GM12878 (cell line): ENCODE data around the gene ALG5. TPM values are rescaled to one million over a fixed set of nuclear protein-coding genes. Genes with fewer than 3 reads are reported as not detected.

Experiments used
- ATAC-seq: fragments of 200-7000 bp; cut with Tn5 transposase; 3 replicates; pipeline ENCODE4 v1.9.1; 2020; ENCODE audit warnings: mild to moderate bottlenecking, moderate library complexity
- BruUV-seq: library from RNA; stranded (reverse); fragments of 400-500 nt; replicated peaks from 2 replicates; lab custom pipeline; 2021; lab: Mats Ljungman, UMichigan
- CTCF ChIA-PET: fragments of 300-600 bp; sonication (Branson Sonifier 250); formaldehyde crosslinking; extraction: SDS; loops from one replicate; lab custom pipeline; 2021; ENCODE audit warnings: inconsistent platforms; lab: Yijun Ruan, JAX
- POLR2A ChIA-PET: fragments of 350-600 bp; formaldehyde crosslinking; extraction: SDS; loops from one replicate; lab custom pipeline; 2021; ENCODE audit warnings: inconsistent platforms; lab: Charles Lee
- RAD21 ChIA-PET: fragments of 300-600 bp; sonication (Branson Sonifier 250); formaldehyde crosslinking; loops from one replicate; lab custom pipeline; 2023; ENCODE audit warnings: antibody characterized with exemption; ENCODE audit not compliant: unreplicated experiment; lab: Charles Lee
- SMC1A ChIA-PET: fragments of 300-600 bp; sonication (Branson Sonifier 250); formaldehyde crosslinking; loops from one replicate; lab custom pipeline; 2023; ENCODE audit not compliant: unreplicated experiment, uncharacterized antibody; lab: Charles Lee
- DNase-seq: peaks from one replicate; pipeline ENCODE4 v3.0.0-alpha.2; 2011; ENCODE audit warnings: low read depth, low spot score
- FAIRE-seq: peaks from 3 replicates; lab custom pipeline; 2011; peaks lifted over from hg19 to GRCh38; lab: Jason Lieb, UNC
- H2AFZ ChIP-seq: 2 replicates; pipeline ENCODE4 v1.6.0; 2011; ENCODE audit warnings: low read depth, low read length, control low read depth; ENCODE audit not compliant: control insufficient read depth
- H3K27ac ChIP-seq: 2 replicates; pipeline ENCODE4 v1.5.1; 2011; ENCODE audit warnings: control low read depth; ENCODE audit not compliant: control insufficient read depth, insufficient read depth
- H3K27me3 ChIP-seq, 2 experiments: replicated peaks in 1 of 2; 2 replicates each; pipeline versions ENCODE4 v1.6.0 to v1.6.1; 2011; ENCODE audit warnings: low read length in 1 of 2; ENCODE audit not compliant: control insufficient read depth in 2 of 2, insufficient read depth in 2 of 2
- H3K36me3 ChIP-seq, 2 experiments: 2 replicates each; pipeline ENCODE4 v1.5.1; 2011; ENCODE audit warnings: low read length in 1 of 2; ENCODE audit not compliant: control insufficient read depth in 2 of 2, insufficient read depth in 2 of 2
- H3K4me1 ChIP-seq: 2 replicates; pipeline ENCODE4 v1.6.1; 2011; ENCODE audit warnings: mild to moderate bottlenecking, low read length, moderate library complexity, mixed read lengths; ENCODE audit not compliant: control insufficient read depth, insufficient read depth
- H3K4me2 ChIP-seq: 2 replicates; pipeline ENCODE4 v1.6.0; 2011; ENCODE audit warnings: control low read depth; ENCODE audit not compliant: control insufficient read depth, insufficient read depth
- H3K4me3 ChIP-seq: fragments of 200-600 bp; sonication (generic); 2 replicates; pipeline ENCODE4 v1.5.1; 2016
- H3K79me2 ChIP-seq: 2 replicates; pipeline ENCODE4 v1.6.0; 2011; ENCODE audit warnings: low read length; ENCODE audit not compliant: control insufficient read depth, insufficient read depth
- H3K9ac ChIP-seq: 2 replicates; pipeline ENCODE4 v1.8.0; 2011; ENCODE audit warnings: low read length, control low read depth, mixed read lengths; ENCODE audit not compliant: control insufficient read depth, insufficient read depth
- H3K9me3 ChIP-seq: replicated peaks from 3 replicates; pipeline ENCODE4 v1.5.1; 2011; ENCODE audit warnings: mild to moderate bottlenecking, low read length; ENCODE audit not compliant: control insufficient read depth, insufficient read depth
- H4K20me1 ChIP-seq: 2 replicates; pipeline ENCODE4 v1.6.0; 2011; ENCODE audit not compliant: control insufficient read depth, insufficient read depth
- ATF3 ChIP-seq: IDR thresholded peaks from 2 replicates; pipeline ENCODE4 v1.6.1; 2011; ENCODE audit warnings: low read depth, mild to moderate bottlenecking, low read length, moderate library complexity, borderline replicate concordance; ENCODE audit errors: extremely low read depth
- CBFB ChIP-seq: IDR thresholded peaks from 2 replicates; pipeline ENCODE4 v1.6.1; 2016; ENCODE audit warnings: antibody characterized with exemption, low read depth
- CREB1 ChIP-seq: IDR thresholded peaks from 2 replicates; pipeline ENCODE4 v1.6.1; 2012; ENCODE audit warnings: low read depth, mild to moderate bottlenecking, inconsistent platforms
- E2F8 ChIP-seq: fragments of 450-650 bp; IDR thresholded peaks from 2 replicates; pipeline ENCODE4 v1.6.1; 2018; ENCODE audit warnings: mild to moderate bottlenecking, low read depth, moderate library complexity; ENCODE audit not compliant: partially characterized antibody
- ETV6 ChIP-seq, 2 experiments: fragments of 450-650 bp in 1 of 2; IDR thresholded peaks in 1 of 2; conservative IDR thresholded peaks in 1 of 2; 2 replicates each; pipeline ENCODE4 v1.6.1; 2014; ENCODE audit warnings: antibody characterized with exemption in 1 of 2, borderline replicate concordance in 1 of 2, low read depth in 1 of 2, mild to moderate bottlenecking in 1 of 2, moderate library complexity in 1 of 2
- EZH2 ChIP-seq: IDR thresholded peaks from 2 replicates; pipeline ENCODE4 v1.6.1; 2012; ENCODE audit warnings: low read depth, mild to moderate bottlenecking, control low read depth, inconsistent platforms, low read length, borderline replicate concordance; ENCODE audit not compliant: control insufficient read depth
- GATAD2B ChIP-seq: fragments of 450-650 bp; conservative IDR thresholded peaks from 2 replicates; pipeline ENCODE4 v1.6.1; 2017; ENCODE audit warnings: low read depth, mild to moderate bottlenecking, moderate library complexity
- NR2C1 ChIP-seq: fragments of 450-650 bp; IDR thresholded peaks from 2 replicates; pipeline ENCODE4 v1.6.1; 2017; ENCODE audit warnings: antibody characterized with exemption, mild to moderate bottlenecking, moderate library complexity
- NRF1 ChIP-seq: conservative IDR thresholded peaks from 2 replicates; pipeline ENCODE4 v1.6.1; 2011; ENCODE audit warnings: mild to moderate bottlenecking, low read depth, low read length, improper control_type of control experiment
- PAX8 ChIP-seq: fragments of 450-650 bp; IDR thresholded peaks from 2 replicates; pipeline ENCODE4 v1.6.1; 2017; ENCODE audit warnings: mild to moderate bottlenecking, moderate library complexity
- POLR2AphosphoS5 ChIP-seq: IDR thresholded peaks from 2 replicates; pipeline ENCODE4 v1.6.1; 2011; ENCODE audit warnings: mild to moderate bottlenecking, low read length, inconsistent platforms
- SKIL ChIP-seq: fragments of 450-650 bp; IDR thresholded peaks from 2 replicates; pipeline ENCODE4 v1.6.1; 2017; ENCODE audit warnings: mild to moderate bottlenecking, low read depth, inconsistent platforms; ENCODE audit not compliant: poor library complexity, severe bottlenecking
- in situ Hi-C: fragments of 300-500 bp; cut with MboI; formaldehyde crosslinking; loops from 9 replicates; pipeline ENCODE4 v1.14.3; 2018; ENCODE audit warnings: mixed read lengths
- intact Hi-C: fragments of 100-400 bp; cut with micrococcal nuclease; formaldehyde crosslinking; loops from one replicate; pipeline ENCODE4 v1.14.2; 2022; ENCODE audit not compliant: unreplicated experiment
- polyA plus RNA-seq, 11 experiments: library from polyadenylated mRNA; depleted of rRNA in 4 of 11; unstranded in 6 of 11; stranded (reverse) in 5 of 11; fragments of >200 nt; fragmentation: Nextera tagmentation in 4 of 11; fragmentation: Illumina TruSeq in 1 of 11; extraction: Ambion mirVana in 4 of 11; extraction: Trizol in 1 of 11; gene quantifications; 1 replicate in 1 of 11; 2 replicates in 10 of 11; pipeline versions ENCODE4 v1.2.1 to v1.2.3, GENCODE V29; 2011 to 2016; ENCODE audit warnings: inconsistent platforms in 2 of 11, missing spikeins in 2 of 11, low read depth in 1 of 11
- total RNA-seq, 4 experiments: library from RNA; depleted of rRNA in 3 of 4; stranded (reverse); fragments of >200 nt in 3 of 4; fragmentation: Illumina TruSeq in 1 of 4; extraction: Trizol in 1 of 4; gene quantifications; 2 replicates each; pipeline versions ENCODE4 v1.2.1 to v1.2.3, GENCODE V29; 2013 to 2021

ALG5 gene
- total and polyA plus RNA-seq, 10 of the 15 experiments (the other 5 are each of a cell fraction or from before 2014, with no cell fraction given), result 23.9 to 82.2 (median 42.5) TPM

- POLR2A ChIA-PET, result no interaction called here
- intact Hi-C loops, result no loop called here
Measured at GRCh38 chr13:37040789-37041188, 41.6 kb upstream of the ALG5 start.

GRCh38 chr13:37039896-37040295 is 40.8 kb upstream of the ALG5 start:
- ChIA-PET POLR2A (no interaction called here), SMC1A (no interaction called here), RAD21 (no interaction called here), CTCF (no interaction called here)
- Histone ChIP-seq H4K20me1 (no peaks in the 10 kb centered on the region), H3K4me1 (no peaks in the 10 kb centered on the region), H3K9me3 (no peaks in the 10 kb centered on the region), H3K4me2 (no peak overlapping the region), H3K36me3 (peaks cover 0 to 23% of the 10 kb centered on the region in 2 experiments; a peak in 3 of 4 replicates), H2AFZ (no peak overlapping the region), H3K4me3 (no peak overlapping the region), H3K79me2 (no peaks in the 10 kb centered on the region), H3K27ac (no peak overlapping the region), H3K27me3 (no peaks in the 10 kb centered on the region), H3K9ac (no peak overlapping the region)
- no TSS peak for BruUV-seq
- FAIRE-seq, result no peak
- TF ChIP-seq ATF3, result no peak
- no peak for TF ChIP-seq EZH2
- no peak for TF ChIP-seq GATAD2B
- no peak for TF ChIP-seq ETV6 (conservative IDR thresholded peaks at IDR 0.05 in 1 of 2, IDR thresholded peaks at IDR 0.05 in 1 of 2; ENCODE audit: borderline replicate concordance in 1 of 2, low read depth in 1 of 2)
- no peak for TF ChIP-seq SKIL
- no peak for TF ChIP-seq E2F8
- no peak for TF ChIP-seq NR2C1
- no peak for TF ChIP-seq CREB1
- no peak for TF ChIP-seq PAX8
- no peak for TF ChIP-seq POLR2AphosphoS5
- TF ChIP-seq NRF1, result no peak
- intact Hi-C loops (no loop called here), in situ Hi-C loops (no loop called here)
- no peak for ATAC-seq
- no peak for DNase-seq

More at GRCh38 chr13:37040789-37041188, 41.6 kb upstream of the ALG5 start:
- ChIA-PET SMC1A (no interaction called here), RAD21 (no interaction called here), CTCF (no interaction called here)
- BruUV-seq, result no TSS peak
- Histone ChIP-seq H3K9me3 (no peaks in the 10 kb centered on the region), H3K27me3 (no peaks in the 10 kb centered on the region), H3K4me1 (no peaks in the 10 kb centered on the region), H3K27ac (no peak overlapping the region), H3K9ac (no peak overlapping the region), H3K4me2 (no peak overlapping the region), H3K79me2 (no peaks in the 10 kb centered on the region), H2AFZ (no peak overlapping the region), H3K36me3 (peaks cover 0 to 23% of the 10 kb centered on the region in 2 experiments; a peak in 3 of 4 replicates), H4K20me1 (no peaks in the 10 kb centered on the region), H3K4me3 (no peak overlapping the region)
- TF ChIP-seq CBFB, result no peak
- in situ Hi-C loops, result no loop called here
- ATAC-seq (no peak), FAIRE-seq (no peak), DNase-seq (no peak)
